NCI-H2196 treated with DMSO at 0.1 percent for 48 hours (cell line): Measurements from ENCODE around the gene MUS81.

Source experiments
- DNase-seq: peaks from one replicate; lab custom pipeline; 2025; ENCODE audit not compliant: unreplicated experiment; lab: John Stamatoyannopoulos, UW

The MUS81 gene

GRCh38 chr11:65859095-65859811 lies 980 bp upstream of the MUS81 start:
- DNase-seq, result peak; percentile 99

- DNase-seq, result no peak
Observed at GRCh38 chr11:65859812-65860277, 388 bp upstream of the MUS81 start.

GRCh38 chr11:65861165-65861505 lies 902 bp downstream of the MUS81 start:
- no peak for DNase-seq

- DNase-seq, result no peak
Observed at GRCh38 chr11:65861533-65862183, 1.4 kb downstream of the MUS81 start.

GRCh38 chr11:65862191-65862735 lies 2.0 kb downstream of the MUS81 start:
- no peak for DNase-seq

GRCh38 chr11:65862941-65863888 lies 3.0 kb downstream of the MUS81 start:
- DNase-seq, result no peak

- no peak for DNase-seq
Observed at GRCh38 chr11:65863889-65864705, 3.9 kb downstream of the MUS81 start.

- no peak for DNase-seq
Observed at GRCh38 chr11:65864706-65865471, 4.7 kb downstream of the MUS81 start.

- no peak for DNase-seq
Observed at GRCh38 chr11:65865550-65866172, 5.4 kb downstream of the MUS81 start.

GRCh38 chr11:65866509-65867283 lies 6.5 kb downstream of the MUS81 start:
- DNase-seq, result no peak

GRCh38 chr11:65867284-65868071 lies 7.2 kb downstream of the MUS81 start:
- DNase-seq, result no peak

- no peak for DNase-seq
Observed at GRCh38 chr11:65868076-65868667, 7.9 kb downstream of the MUS81 start.

- no peak for DNase-seq
Observed at GRCh38 chr11:65868907-65869306, 8.7 kb downstream of the MUS81 start.

GRCh38 chr11:65869643-65870306 lies 9.5 kb downstream of the MUS81 start:
- no peak for DNase-seq

- no peak for DNase-seq
Observed at GRCh38 chr11:65870307-65870658, 10.1 kb downstream of the MUS81 start.

- no peak for DNase-seq
Observed at GRCh38 chr11:65870706-65871681, 10.8 kb downstream of the MUS81 start.
